HepG2 (cell line): ENCODE measurements around the gene COMMD4. TPM values are rescaled to one million over a fixed set of nuclear protein-coding genes. Genes with fewer than 3 reads are reported as not detected.
A peak's percentile ranks its signal among the peaks of the same experiment; 100 is the strongest.

Experiments used
- ELF4 ChIP-seq: sonication (generic); formaldehyde crosslinking; IDR thresholded peaks from 2 replicates; pipeline ENCODE4 v1.5.0; 2020; ENCODE audit warnings: missing genetic modification reagents, mild to moderate bottlenecking, moderate library complexity, borderline replicate concordance
- ERF ChIP-seq: IDR thresholded peaks from 2 replicates; pipeline ENCODE4 v1.6.1; 2018; ENCODE audit warnings: missing biosample characterization, missing genetic modification reagents
- HNF1A ChIP-seq, 2 experiments: sonication (generic) in 1 of 2; formaldehyde crosslinking in 1 of 2; IDR thresholded peaks; 2 replicates each; pipeline versions ENCODE4 v1.4.0 to v1.6.1; 2016 to 2020; ENCODE audit warnings: borderline replicate concordance in 1 of 2, low read depth in 1 of 2, mild to moderate bottlenecking in 1 of 2, missing genetic modification reagents in 1 of 2
- HNRNPLL ChIP-seq: fragments of 200-400 bp; formaldehyde crosslinking; IDR thresholded peaks from 2 replicates; pipeline ENCODE4 v1.6.1; 2017; ENCODE audit warnings: mild to moderate bottlenecking, low read depth, low read length; ENCODE audit not compliant: poor library complexity, severe bottlenecking
- HOMEZ ChIP-seq: IDR thresholded peaks from 2 replicates; pipeline ENCODE4 v1.6.1; 2016; ENCODE audit warnings: low read depth
- KLF16 ChIP-seq, 2 experiments: sonication (generic) in 1 of 2; formaldehyde crosslinking in 1 of 2; IDR thresholded peaks; 2 replicates each; pipeline versions ENCODE4 v1.6.1 to v1.8.0; 2016 to 2023; ENCODE audit warnings: missing genetic modification reagents in 2 of 2, missing compliant biosample characterization in 1 of 2
- SMAD3 ChIP-seq: sonication (generic); formaldehyde crosslinking; IDR thresholded peaks from 2 replicates; pipeline ENCODE4 v1.4.0; 2020; ENCODE audit warnings: missing genetic modification reagents
- TSC22D2 ChIP-seq: sonication (generic); formaldehyde crosslinking; IDR thresholded peaks from 2 replicates; pipeline ENCODE4 v1.5.1; 2020; ENCODE audit warnings: missing genetic modification reagents, mild to moderate bottlenecking, borderline replicate concordance
- ZMYM2 ChIP-seq: sonication (generic); formaldehyde crosslinking; IDR thresholded peaks from 2 replicates; pipeline ENCODE4 v1.8.0; 2022; ENCODE audit warnings: mild to moderate bottlenecking, missing genetic modification reagents
- ZNF547 ChIP-seq: sonication (generic); formaldehyde crosslinking; IDR thresholded peaks from 2 replicates; pipeline ENCODE4 v1.5.1; 2020; ENCODE audit warnings: mild to moderate bottlenecking, missing genetic modification reagents
- ZNF562 ChIP-seq: sonication (generic); formaldehyde crosslinking; IDR thresholded peaks from 2 replicates; pipeline ENCODE4 v1.8.0; 2022; ENCODE audit warnings: missing genetic modification reagents, borderline replicate concordance
- ZNF605 ChIP-seq: sonication (generic); formaldehyde crosslinking; IDR thresholded peaks from 2 replicates; pipeline ENCODE4 v1.8.0; 2022; ENCODE audit warnings: mild to moderate bottlenecking, missing genetic modification reagents
- ZNF703 ChIP-seq: sonication (generic); formaldehyde crosslinking; IDR thresholded peaks from 2 replicates; pipeline ENCODE4 v1.5.1; 2020; ENCODE audit warnings: missing genetic modification reagents, mild to moderate bottlenecking, moderate library complexity, borderline replicate concordance
- ZSCAN31 ChIP-seq: sonication (generic); formaldehyde crosslinking; IDR thresholded peaks from 2 replicates; pipeline ENCODE4 v1.5.0; 2020; ENCODE audit warnings: low read depth, mild to moderate bottlenecking, missing genetic modification reagents
- polyA plus RNA-seq, 8 experiments: library from polyadenylated mRNA; depleted of rRNA in 3 of 8; stranded (reverse) in 7 of 8; unstranded in 1 of 8; fragments of >200 nt; fragmentation: Illumina TruSeq in 4 of 8; extraction: Trizol in 4 of 8; gene quantifications; 2 replicates each; pipeline versions ENCODE4 v1.2.1 to v1.2.3, GENCODE V29; 2011 to 2016; ENCODE audit warnings: low read depth in 4 of 8, missing spikeins in 1 of 8, mixed read lengths in 1 of 8; ENCODE audit not compliant: insufficient read depth in 1 of 8
- total RNA-seq, 5 experiments: library from RNA; depleted of rRNA; stranded (reverse); fragments of >200 nt; fragmentation: Illumina TruSeq; extraction: Trizol; gene quantifications; 2 replicates each; pipeline ENCODE4 v1.2.3, GENCODE V29; 2016; ENCODE audit warnings: low read depth in 1 of 5
- TF ChIP-seq, protein P1 (sequence below): sonication (generic); formaldehyde crosslinking; IDR thresholded peaks from 2 replicates; pipeline ENCODE4 v1.4.0; 2020; ENCODE audit warnings: missing genetic modification reagents, borderline replicate concordance

Gene COMMD4
- total and polyA plus RNA-seq, 2 of the 13 experiments (the other 11 are each of a cell fraction or from before 2014, with no cell fraction given) = 45.8 to 89.9 TPM

DNA sequence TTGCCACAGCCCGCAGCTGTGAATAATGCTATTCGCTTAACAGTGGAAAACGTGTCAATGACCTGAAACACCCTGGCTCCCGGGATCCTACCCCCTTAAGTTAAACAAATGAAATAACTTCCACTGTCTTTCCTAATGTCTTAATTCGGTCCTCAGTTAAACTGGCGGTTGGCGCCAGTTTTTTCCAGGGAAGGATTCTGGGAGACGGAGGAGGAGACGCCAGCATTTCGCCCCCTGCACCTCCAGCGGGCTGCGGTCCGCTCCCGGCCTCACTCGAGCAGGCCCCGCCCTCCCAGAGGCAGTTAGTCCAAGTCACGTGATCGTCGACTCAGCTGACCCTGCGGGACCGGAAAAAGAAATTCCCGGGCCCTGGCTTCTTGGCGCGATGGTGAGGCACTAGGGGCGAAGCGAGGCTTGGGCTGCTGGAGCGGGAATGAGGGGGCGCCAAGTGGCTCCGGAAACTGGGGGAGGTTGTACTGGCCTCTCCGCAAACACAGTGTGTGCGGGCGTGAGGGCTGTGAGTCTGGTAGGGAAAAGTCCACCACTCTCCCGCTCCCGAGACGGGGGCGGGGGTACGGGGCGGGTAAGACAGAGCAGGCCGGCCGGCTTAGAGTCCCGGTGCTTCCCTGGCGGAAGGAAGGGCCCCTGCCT lies at the start of gene COMMD4 (continued):
- TF ChIP-seq HNRNPLL (peak; percentile 56), ZNF703 (0 out of 2 replicates have a peak, but pooled peaks have one; percentile 57), ZNF547 (CRISPR knock-in tag) (peak; percentile 68), SMAD3 (CRISPR knock-in tag) (peak; percentile 64; the same call in 1 of the 2 replicates), ZSCAN31 (0 out of 2 replicates have a peak, but pooled peaks have one; percentile 69), ELF4 (CRISPR knock-in tag) (0 out of 2 replicates have a peak, but pooled peaks have one; percentile 86), ZNF562 (CRISPR knock-in tag) (no peak), ZMYM2 (no peak), KLF16 (CRISPR knock-in tag; IDR thresholded peaks at IDR 0.05) (peak in 1 of 2 experiments; percentile 86; a peak in 2 of 4 replicates), TSC22D2 (peak; percentile 82; the same call in 1 of the 2 replicates), ERF (peak; percentile 73; the same call in 1 of the 2 replicates), HNF1A (IDR thresholded peaks at IDR 0.05; ENCODE audit: low read depth) (peak; percentile 65), HNF1A (CRISPR knock-in tag; IDR thresholded peaks at IDR 0.05; ENCODE audit: borderline replicate concordance) (peak; percentile 76), ZNF605 (CRISPR knock-in tag) (peak; percentile 79), HOMEZ (peak; percentile 52; the same call in 1 of the 2 replicates)
- TF ChIP-seq, protein P1, sequence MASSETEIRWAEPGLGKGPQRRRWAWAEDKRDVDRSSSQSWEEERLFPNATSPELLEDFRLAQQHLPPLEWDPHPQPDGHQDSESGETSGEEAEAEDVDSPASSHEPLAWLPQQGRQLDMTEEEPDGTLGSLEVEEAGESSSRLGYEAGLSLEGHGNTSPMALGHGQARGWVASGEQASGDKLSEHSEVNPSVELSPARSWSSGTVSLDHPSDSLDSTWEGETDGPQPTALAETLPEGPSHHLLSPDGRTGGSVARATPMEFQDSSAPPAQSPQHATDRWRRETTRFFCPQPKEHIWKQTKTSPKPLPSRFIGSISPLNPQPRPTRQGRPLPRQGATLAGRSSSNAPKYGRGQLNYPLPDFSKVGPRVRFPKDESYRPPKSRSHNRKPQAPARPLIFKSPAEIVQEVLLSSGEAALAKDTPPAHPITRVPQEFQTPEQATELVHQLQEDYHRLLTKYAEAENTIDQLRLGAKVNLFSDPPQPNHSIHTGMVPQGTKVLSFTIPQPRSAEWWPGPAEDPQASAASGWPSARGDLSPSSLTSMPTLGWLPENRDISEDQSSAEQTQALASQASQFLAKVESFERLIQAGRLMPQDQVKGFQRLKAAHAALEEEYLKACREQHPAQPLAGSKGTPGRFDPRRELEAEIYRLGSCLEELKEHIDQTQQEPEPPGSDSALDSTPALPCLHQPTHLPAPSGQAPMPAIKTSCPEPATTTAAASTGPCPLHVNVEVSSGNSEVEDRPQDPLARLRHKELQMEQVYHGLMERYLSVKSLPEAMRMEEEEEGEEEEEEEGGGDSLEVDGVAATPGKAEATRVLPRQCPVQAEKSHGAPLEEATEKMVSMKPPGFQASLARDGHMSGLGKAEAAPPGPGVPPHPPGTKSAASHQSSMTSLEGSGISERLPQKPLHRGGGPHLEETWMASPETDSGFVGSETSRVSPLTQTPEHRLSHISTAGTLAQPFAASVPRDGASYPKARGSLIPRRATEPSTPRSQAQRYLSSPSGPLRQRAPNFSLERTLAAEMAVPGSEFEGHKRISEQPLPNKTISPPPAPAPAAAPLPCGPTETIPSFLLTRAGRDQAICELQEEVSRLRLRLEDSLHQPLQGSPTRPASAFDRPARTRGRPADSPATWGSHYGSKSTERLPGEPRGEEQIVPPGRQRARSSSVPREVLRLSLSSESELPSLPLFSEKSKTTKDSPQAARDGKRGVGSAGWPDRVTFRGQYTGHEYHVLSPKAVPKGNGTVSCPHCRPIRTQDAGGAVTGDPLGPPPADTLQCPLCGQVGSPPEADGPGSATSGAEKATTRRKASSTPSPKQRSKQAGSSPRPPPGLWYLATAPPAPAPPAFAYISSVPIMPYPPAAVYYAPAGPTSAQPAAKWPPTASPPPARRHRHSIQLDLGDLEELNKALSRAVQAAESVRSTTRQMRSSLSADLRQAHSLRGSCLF (CRISPR knock-in tag) = 0 out of 2 replicates have a peak, but pooled peaks have one; percentile 17
